ENCODE measurements around the gene TIMM8A.
A peak's percentile ranks its signal among the peaks of the same experiment; 100 is the strongest.

TIMM8A gene

GRCh38 chrX:101390664-101391525 lies 42.4 kb upstream of the TIMM8A start, which contains the start of gene RPL36A:
Gene RPL36A (plus strand): TSS chrX:101391011. CDS start chrX:101391044, 33 bp downstream.
- CTCF ChIA-PET = interaction anchor here (0.6 to 1.5 kb wide), 13 partner anchors 9 to 264 kb away, joined by 3 to 11 read pairs (median 4); no protein-coding TSS in a partner anchor
- peak; percentile 77 for TF ChIP-seq CTCF (IDR thresholded peaks at IDR 0.05; ENCODE audit: insufficient read depth, low read length, missing control alignments)
- peak; percentile 49 for DNase-seq (ENCODE audit: low read depth, low spot score)

GRCh38 chrX:101388604-101389003 lies 40.1 kb upstream of the TIMM8A start:
- POLR2A ChIA-PET = no interaction called here

More at GRCh38 chrX:101390664-101391525, 42.4 kb upstream of the TIMM8A start, which contains the start of gene RPL36A:
- peak within 1 kb of the TSS; percentile 74 for H3K4me3 ChIP-seq (ENCODE audit: low read depth, low read length)
- POLR2A ChIA-PET = interaction anchor here (0.6 to 2.0 kb wide), 12 partner anchors 13 to 706 kb away, joined by 3 to 17 read pairs (median 4); partner anchors contain the start of genes ARMCX2, ARMCX4, GLA and HNRNPH2

GRCh38 chrX:101386542-101386885 lies 38.0 kb upstream of the TIMM8A start:
- POLR2A ChIA-PET = no interaction called here

More at GRCh38 chrX:101388604-101389003, 40.1 kb upstream of the TIMM8A start:
- no peak overlapping the region for H3K4me3 ChIP-seq (ENCODE audit: low read depth, low read length)
- no peak for TF ChIP-seq CTCF (IDR thresholded peaks at IDR 0.05; ENCODE audit: insufficient read depth, low read length, missing control alignments)
- no peak for DNase-seq (ENCODE audit: low read depth, low spot score)
- CTCF ChIA-PET = no interaction called here

GRCh38 chrX:101385795-101386541 lies 37.4 kb upstream of the TIMM8A start, which contains the start of gene BTK:
Gene BTK (minus strand): TSS chrX:101386191. CDS start chrX:101375284, 10,907 bp downstream.
- no peak within 1 kb of the TSS for H3K4me3 ChIP-seq (ENCODE audit: low read depth, low read length)
- ChIA-PET POLR2A (no interaction called here), CTCF (no interaction called here)
- TF ChIP-seq CTCF (IDR thresholded peaks at IDR 0.05; ENCODE audit: insufficient read depth, low read length, missing control alignments) = no peak
- no peak for DNase-seq (ENCODE audit: low read depth, low spot score)

More at GRCh38 chrX:101386542-101386885, 38.0 kb upstream of the TIMM8A start:
- no peak for DNase-seq (ENCODE audit: low read depth, low spot score)
- CTCF ChIA-PET = no interaction called here
- no peak overlapping the region for H3K4me3 ChIP-seq (ENCODE audit: low read depth, low read length)
- TF ChIP-seq CTCF (IDR thresholded peaks at IDR 0.05; ENCODE audit: insufficient read depth, low read length, missing control alignments) = no peak

GRCh38 chrX:101385026-101385684 lies 36.6 kb upstream of the TIMM8A start:
- H3K4me3 ChIP-seq (ENCODE audit: low read depth, low read length) = no peak overlapping the region
- ChIA-PET POLR2A (no interaction called here), CTCF (no interaction called here)
- no peak for TF ChIP-seq CTCF (IDR thresholded peaks at IDR 0.05; ENCODE audit: insufficient read depth, low read length, missing control alignments)
- DNase-seq (ENCODE audit: low read depth, low spot score) = no peak

Data from AG04449 (cell line).